ENCODE results near the gene ELAPOR1. TPM values are rescaled to one million over a fixed set of nuclear protein-coding genes. Genes with fewer than 3 reads are reported as not detected.

ELAPOR1 gene
- total and polyA plus RNA-seq, 4 donors = 0.13 to 0.42 (median 0.17) TPM; not detected in 1

DNA sequence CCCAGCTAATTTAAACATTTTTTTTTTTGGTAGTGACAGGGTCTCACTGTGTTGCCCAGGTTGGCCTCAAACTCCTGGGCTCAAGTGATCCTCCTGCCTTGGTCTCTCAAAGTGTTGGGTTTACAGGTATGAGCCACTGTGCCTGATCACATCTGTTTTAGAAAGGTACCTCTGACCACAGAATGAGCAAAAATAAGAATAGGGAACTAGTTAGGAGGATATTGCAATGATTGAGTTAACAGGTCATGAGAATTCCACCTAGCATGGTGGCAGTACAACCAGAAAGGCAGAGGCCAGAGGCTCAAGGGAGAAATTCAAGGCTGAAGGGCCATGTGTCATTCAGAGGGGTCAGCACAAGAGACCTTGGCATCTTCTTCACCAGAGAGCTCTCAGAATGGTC lies 49.6 kb downstream of the ELAPOR1 start:
- Histone ChIP-seq H3K36me3 (ENCODE audit: control insufficient read depth in 4 of 4, insufficient read depth in 3 of 4, low read depth in 1 of 4, low read length in 3 of 4) (no peaks in the 10 kb centered on the region), H3K9me3 (ENCODE audit: control insufficient read depth in 4 of 4, low read length in 3 of 4) (no peaks in the 10 kb centered on the region), H3K9ac (ENCODE audit: low read depth in 1 of 2, low read length in 2 of 2) (no peak overlapping the region), H3K27me3 (ENCODE audit: control insufficient read depth in 4 of 4, insufficient read depth in 4 of 4, low read length in 3 of 4) (no peaks in the 10 kb centered on the region), H3K27ac (ENCODE audit: low read depth in 1 of 2, low read length in 2 of 2) (no peak overlapping the region), H3K4me1 (ENCODE audit: control insufficient read depth in 4 of 4, insufficient read depth in 4 of 4, low read length in 3 of 4) (peaks cover 0 to 7% (median 3%) of the 10 kb centered on the region in 4 donors), H3K4me3 (ENCODE audit: low read depth in 1 of 3, low read length in 3 of 3) (no peak overlapping the region)
- TF ChIP-seq YY1 (IDR thresholded peaks at IDR 0.05) (no peak), HNF4G (IDR thresholded peaks at IDR 0.05) (no peak), NR2F2 (IDR thresholded peaks at IDR 0.05) (no peak), EGR1 (IDR thresholded peaks at IDR 0.05; ENCODE audit: low read depth in 2 of 2) (no peak), RXRA (IDR thresholded peaks at IDR 0.05) (no peak), RAD21 (IDR thresholded peaks at IDR 0.05) (no peak), GABPA (IDR thresholded peaks at IDR 0.05 in 1 of 2, conservative IDR thresholded peaks at IDR 0.05 in 1 of 2) (no peak), HNF4A (conservative IDR thresholded peaks at IDR 0.05) (no peak), SP1 (IDR thresholded peaks at IDR 0.05) (no peak), FOXA1 (IDR thresholded peaks at IDR 0.05) (no peak), JUND (IDR thresholded peaks at IDR 0.05) (no peak)
- TF ChIP-seq, protein P1, sequence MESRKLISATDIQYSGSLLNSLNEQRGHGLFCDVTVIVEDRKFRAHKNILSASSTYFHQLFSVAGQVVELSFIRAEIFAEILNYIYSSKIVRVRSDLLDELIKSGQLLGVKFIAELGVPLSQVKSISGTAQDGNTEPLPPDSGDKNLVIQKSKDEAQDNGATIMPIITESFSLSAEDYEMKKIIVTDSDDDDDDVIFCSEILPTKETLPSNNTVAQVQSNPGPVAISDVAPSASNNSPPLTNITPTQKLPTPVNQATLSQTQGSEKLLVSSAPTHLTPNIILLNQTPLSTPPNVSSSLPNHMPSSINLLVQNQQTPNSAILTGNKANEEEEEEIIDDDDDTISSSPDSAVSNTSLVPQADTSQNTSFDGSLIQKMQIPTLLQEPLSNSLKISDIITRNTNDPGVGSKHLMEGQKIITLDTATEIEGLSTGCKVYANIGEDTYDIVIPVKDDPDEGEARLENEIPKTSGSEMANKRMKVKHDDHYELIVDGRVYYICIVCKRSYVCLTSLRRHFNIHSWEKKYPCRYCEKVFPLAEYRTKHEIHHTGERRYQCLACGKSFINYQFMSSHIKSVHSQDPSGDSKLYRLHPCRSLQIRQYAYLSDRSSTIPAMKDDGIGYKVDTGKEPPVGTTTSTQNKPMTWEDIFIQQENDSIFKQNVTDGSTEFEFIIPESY (IDR thresholded peaks at IDR 0.05) = no peak
- TF ChIP-seq, protein P2, sequence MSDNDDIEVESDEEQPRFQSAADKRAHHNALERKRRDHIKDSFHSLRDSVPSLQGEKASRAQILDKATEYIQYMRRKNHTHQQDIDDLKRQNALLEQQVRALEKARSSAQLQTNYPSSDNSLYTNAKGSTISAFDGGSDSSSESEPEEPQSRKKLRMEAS (IDR thresholded peaks at IDR 0.05) = no peak
- DNase-seq (ENCODE audit: low spot score) = no peak

Small RNAs within 50 kb of the gene (small RNA-seq; reads per million reads assigned to genes)
- not detected for gene AL356488.2

Other genes with a start within 250 kb of the ELAPOR1 start
- gene GPSM2, start 237.1 kb upstream of the ELAPOR1 start, total RNA-seq = 10 to 100 TPM in 1 of 2 donors, under 1 TPM in 1; 0.33 to 28.9 TPM
- gene GPSM2, start 237.1 kb upstream of the ELAPOR1 start, polyA plus RNA-seq = 1 to 10 TPM in 1 of 2 donors, under 1 TPM in 1; 0.61 to 1.5 TPM
- 10 to 100 TPM; 16.5 to 39.3 TPM for gene CLCC1, start 150.6 kb upstream of the ELAPOR1 start, total RNA-seq
- 10 to 100 TPM; 11.6 to 14.0 TPM for gene CLCC1, start 150.6 kb upstream of the ELAPOR1 start, polyA plus RNA-seq
- gene WDR47, start 72.0 kb upstream of the ELAPOR1 start, total RNA-seq = 1 to 10 TPM; 2.9 to 4.1 TPM
- gene WDR47, start 72.0 kb upstream of the ELAPOR1 start, polyA plus RNA-seq = 1 to 10 TPM; 1.2 to 2.1 TPM
- 10 to 100 TPM; 19.3 to 31.7 TPM for gene TAF13, start 38.1 kb upstream of the ELAPOR1 start, total RNA-seq
- 10 to 100 TPM; 17.9 to 21.0 TPM for gene TAF13, start 38.1 kb upstream of the ELAPOR1 start, polyA plus RNA-seq
- 10 to 100 TPM; 13.6 to 15.4 TPM for gene TMEM167B, start 23.4 kb upstream of the ELAPOR1 start, total RNA-seq
- 10 to 100 TPM in 1 of 2 donors, 1 to 10 TPM in 1; 5.4 to 12.7 TPM for gene TMEM167B, start 23.4 kb upstream of the ELAPOR1 start, polyA plus RNA-seq
- 100 to 1,000 TPM in 1 of 2 donors, 10 to 100 TPM in 1; 57.5 to 104 TPM for gene SARS1, start 99.8 kb downstream of the ELAPOR1 start, total RNA-seq
- 100 to 1,000 TPM in 1 of 2 donors, 10 to 100 TPM in 1; 81.8 to 132 TPM for gene SARS1, start 99.8 kb downstream of the ELAPOR1 start, polyA plus RNA-seq
- gene CELSR2, start 135.4 kb downstream of the ELAPOR1 start, total RNA-seq = 1 to 10 TPM; 1.5 to 1.6 TPM
- gene CELSR2, start 135.4 kb downstream of the ELAPOR1 start, polyA plus RNA-seq = under 1 TPM; 0.73 to 0.78 TPM
- 1 to 10 TPM in 1 of 2 donors, under 1 TPM in 1; 0.25 to 2.6 TPM for gene PSRC1, start 169.0 kb downstream of the ELAPOR1 start, total RNA-seq
- 1 to 10 TPM in 1 of 2 donors, under 1 TPM in 1; 0.76 to 1.4 TPM for gene PSRC1, start 169.0 kb downstream of the ELAPOR1 start, polyA plus RNA-seq
- not detected for gene MYBPHL, start 192.9 kb downstream of the ELAPOR1 start, total RNA-seq
- gene MYBPHL, start 192.9 kb downstream of the ELAPOR1 start, polyA plus RNA-seq = not detected

All from liver (tissue), 10 donors.